Loucy (cell line): ENCODE results near the gene HOXA2.

ENCODE experiments used
- H2AFZ ChIP-seq: fragments of 200-600 bp; sonication (generic); 2 replicates; pipeline ENCODE4 v1.6.0; 2016; ENCODE audit warnings: antibody characterized with exemption, mild to moderate bottlenecking, low read length, moderate library complexity
- H3F3A ChIP-seq: fragments of 200-600 bp; 2 replicates; pipeline ENCODE4 v1.6.0; 2016; ENCODE audit warnings: antibody characterized with exemption, low read depth, mild to moderate bottlenecking
- H3K27me3 ChIP-seq: fragments of 200-600 bp; sonication (generic); 2 replicates; pipeline ENCODE4 v1.6.1; 2014; ENCODE audit warnings: low read length, mild to moderate bottlenecking; ENCODE audit not compliant: insufficient read depth, poor library complexity, severe bottlenecking
- H3K36me3 ChIP-seq: fragments of 200-600 bp; sonication (generic); 2 replicates; pipeline ENCODE4 v1.6.1; 2016; ENCODE audit warnings: low read length; ENCODE audit not compliant: insufficient read depth
- H3K4me1 ChIP-seq: fragments of 200-600 bp; sonication (generic); 2 replicates; pipeline ENCODE4 v1.5.1; 2014; ENCODE audit warnings: low read length, mild to moderate bottlenecking; ENCODE audit not compliant: insufficient read depth, poor library complexity, severe bottlenecking
- H3K4me2 ChIP-seq: fragments of 200-600 bp; sonication (generic); 2 replicates; pipeline ENCODE4 v1.6.0; 2014; ENCODE audit warnings: antibody characterized with exemption, low read length, low read depth, mild to moderate bottlenecking; ENCODE audit not compliant: poor library complexity, severe bottlenecking
- H3K4me3 ChIP-seq: fragments of 200-600 bp; sonication (generic); 2 replicates; pipeline ENCODE4 v1.5.1; 2014; ENCODE audit warnings: low read length, mild to moderate bottlenecking, mixed read lengths; ENCODE audit not compliant: poor library complexity, severe bottlenecking
- H3K79me2 ChIP-seq: fragments of 200-600 bp; sonication (generic); 2 replicates; pipeline ENCODE4 v1.6.1; 2014; ENCODE audit warnings: low read length; ENCODE audit not compliant: insufficient read depth
- H3K9ac ChIP-seq: fragments of 200-600 bp; sonication (generic); 2 replicates; pipeline ENCODE4 v1.6.0; 2014; ENCODE audit warnings: mild to moderate bottlenecking, low read depth, low read length, moderate library complexity; ENCODE audit not compliant: poor library complexity, severe bottlenecking
- H3K9me2 ChIP-seq: fragments of 200-600 bp; sonication (generic); replicated peaks from 2 replicates; pipeline ENCODE4 v1.6.1; 2016; ENCODE audit warnings: low read depth, low read length, mixed read lengths
- H3K9me3 ChIP-seq: fragments of 200-600 bp; sonication (generic); 2 replicates; pipeline ENCODE4 v1.6.1; 2014; ENCODE audit warnings: mild to moderate bottlenecking, antibody characterized with exemption, low read length, low read depth; ENCODE audit not compliant: insufficient read depth
- H4K20me1 ChIP-seq: fragments of 200-600 bp; sonication (generic); 2 replicates; pipeline ENCODE4 v1.6.0; 2014; ENCODE audit warnings: antibody characterized with exemption, low read length, mild to moderate bottlenecking; ENCODE audit not compliant: insufficient read depth, poor library complexity, severe bottlenecking
- CTCF ChIP-seq: fragments of 200-600 bp; sonication (generic); conservative IDR thresholded peaks from 2 replicates; pipeline ENCODE4 v1.5.1; 2014; ENCODE audit warnings: mild to moderate bottlenecking, antibody characterized with exemption, low read length
- EZH2phosphoT487 ChIP-seq: fragments of 200-600 bp; IDR thresholded peaks from 2 replicates; pipeline ENCODE4 v1.6.1; 2018; ENCODE audit warnings: antibody characterized with exemption, mild to moderate bottlenecking, moderate library complexity, borderline replicate concordance

HOXA2 gene

GRCh38 chr7:27098578-27099451, 3.7 kb downstream of the HOXA2 start:
- Histone ChIP-seq H3K9me3 (no peaks in the 10 kb centered on the region), H3K79me2 (peaks cover 95% of the 10 kb centered on the region), H2AFZ (no peak overlapping the region), H3K27me3 (no peaks in the 10 kb centered on the region), H3K9ac (peak overlapping the region; percentile 87), H3K9me2 (no peaks in the 10 kb centered on the region), H3K4me3 (peak overlapping the region; percentile 88), H3K4me1 (peaks cover 37% of the 10 kb centered on the region), H4K20me1 (peaks cover 17% of the 10 kb centered on the region), H3K36me3 (peaks cover 4% of the 10 kb centered on the region; the same call in 1 of the 2 replicates), H3K4me2 (peak overlapping the region; percentile 95), H3F3A (no peaks in the 10 kb centered on the region)
- no peak for TF ChIP-seq CTCF
- TF ChIP-seq EZH2phosphoT487, result no peak

- Histone ChIP-seq H3K79me2 (peaks cover 88% of the 10 kb centered on the region), H2AFZ (no peak overlapping the region), H3K9ac (peak overlapping the region; percentile 87), H3K9me3 (no peaks in the 10 kb centered on the region), H3K9me2 (no peaks in the 10 kb centered on the region), H3K4me2 (peak overlapping the region; percentile 95), H3K4me3 (peak overlapping the region; percentile 88), H3K4me1 (peaks cover 42% of the 10 kb centered on the region), H3K36me3 (no peaks in the 10 kb centered on the region), H3K27me3 (no peaks in the 10 kb centered on the region), H4K20me1 (peaks cover 17% of the 10 kb centered on the region), H3F3A (no peaks in the 10 kb centered on the region)
- TF ChIP-seq CTCF (no peak), EZH2phosphoT487 (no peak)
Observed at GRCh38 chr7:27097686-27098577, 4.6 kb downstream of the HOXA2 start.

- Histone ChIP-seq H3K4me1 (peaks cover 49% of the 10 kb centered on the region), H3K27me3 (no peaks in the 10 kb centered on the region), H2AFZ (peak overlapping the region; percentile 75), H3K4me3 (peak overlapping the region; percentile 88), H3F3A (no peaks in the 10 kb centered on the region), H3K4me2 (peak overlapping the region; percentile 95), H3K9me3 (no peaks in the 10 kb centered on the region), H3K9me2 (no peaks in the 10 kb centered on the region), H3K79me2 (peaks cover 78% of the 10 kb centered on the region), H4K20me1 (peaks cover 17% of the 10 kb centered on the region), H3K36me3 (no peaks in the 10 kb centered on the region), H3K9ac (peak overlapping the region; percentile 87)
- TF ChIP-seq CTCF (no peak), EZH2phosphoT487 (no peak)
Observed at GRCh38 chr7:27096768-27097514, 5.5 kb downstream of the HOXA2 start.
